DOHH2 (cell line): ENCODE results near the gene C2orf76.

Experiments
- EZH2phosphoT487 ChIP-seq: fragments of 200-600 bp; sonication (generic); IDR thresholded peaks from 2 replicates; pipeline ENCODE4 v1.6.1; 2017; ENCODE audit warnings: borderline replicate concordance, mild to moderate bottlenecking, antibody characterized with exemption, low read length, moderate library complexity, mixed read lengths
- TF ChIP-seq, protein P1 (sequence below): fragments of 200-600 bp; sonication (generic); IDR thresholded peaks from one replicate; pipeline ENCODE4 v1.5.1; 2014; ENCODE audit warnings: antibody characterized with exemption, mild to moderate bottlenecking, low read depth, low read length; ENCODE audit not compliant: poor library complexity, severe bottlenecking

DNA sequence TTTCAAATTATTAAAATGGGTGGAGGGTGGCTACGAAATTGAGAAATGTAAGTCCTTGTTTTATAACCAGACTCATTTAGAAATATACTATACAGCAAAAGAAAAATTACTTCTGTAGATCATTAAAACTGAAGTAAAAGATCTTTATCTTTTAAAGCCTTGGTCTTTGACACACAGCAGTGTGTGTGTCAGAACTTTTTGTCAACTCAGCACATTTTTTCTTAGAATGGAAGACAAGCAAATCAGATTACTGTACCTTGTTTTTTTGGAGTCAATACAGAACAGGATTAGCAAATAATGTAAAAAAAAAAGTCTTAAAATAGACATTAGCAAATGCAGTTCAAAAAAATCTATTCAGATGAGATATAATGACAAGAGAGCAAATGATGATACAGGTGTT is 49.1 kb downstream of the C2orf76 start:
- TF ChIP-seq, protein P1, sequence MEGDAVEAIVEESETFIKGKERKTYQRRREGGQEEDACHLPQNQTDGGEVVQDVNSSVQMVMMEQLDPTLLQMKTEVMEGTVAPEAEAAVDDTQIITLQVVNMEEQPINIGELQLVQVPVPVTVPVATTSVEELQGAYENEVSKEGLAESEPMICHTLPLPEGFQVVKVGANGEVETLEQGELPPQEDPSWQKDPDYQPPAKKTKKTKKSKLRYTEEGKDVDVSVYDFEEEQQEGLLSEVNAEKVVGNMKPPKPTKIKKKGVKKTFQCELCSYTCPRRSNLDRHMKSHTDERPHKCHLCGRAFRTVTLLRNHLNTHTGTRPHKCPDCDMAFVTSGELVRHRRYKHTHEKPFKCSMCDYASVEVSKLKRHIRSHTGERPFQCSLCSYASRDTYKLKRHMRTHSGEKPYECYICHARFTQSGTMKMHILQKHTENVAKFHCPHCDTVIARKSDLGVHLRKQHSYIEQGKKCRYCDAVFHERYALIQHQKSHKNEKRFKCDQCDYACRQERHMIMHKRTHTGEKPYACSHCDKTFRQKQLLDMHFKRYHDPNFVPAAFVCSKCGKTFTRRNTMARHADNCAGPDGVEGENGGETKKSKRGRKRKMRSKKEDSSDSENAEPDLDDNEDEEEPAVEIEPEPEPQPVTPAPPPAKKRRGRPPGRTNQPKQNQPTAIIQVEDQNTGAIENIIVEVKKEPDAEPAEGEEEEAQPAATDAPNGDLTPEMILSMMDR: no peak
- no peak for TF ChIP-seq EZH2phosphoT487
